GM12872 (cell line): ENCODE measurements around the gene ZMYND10.
A peak's percentile ranks its signal among the peaks of the same experiment; 100 is the strongest.

Source experiments
- TF ChIP-seq, protein P1 (sequence below): IDR thresholded peaks from 3 replicates; pipeline ENCODE4 v1.5.1; 2011; ENCODE audit warnings: low read depth, mild to moderate bottlenecking, low read length, moderate library complexity; ENCODE audit not compliant: insufficient read depth

ZMYND10 gene

DNA sequence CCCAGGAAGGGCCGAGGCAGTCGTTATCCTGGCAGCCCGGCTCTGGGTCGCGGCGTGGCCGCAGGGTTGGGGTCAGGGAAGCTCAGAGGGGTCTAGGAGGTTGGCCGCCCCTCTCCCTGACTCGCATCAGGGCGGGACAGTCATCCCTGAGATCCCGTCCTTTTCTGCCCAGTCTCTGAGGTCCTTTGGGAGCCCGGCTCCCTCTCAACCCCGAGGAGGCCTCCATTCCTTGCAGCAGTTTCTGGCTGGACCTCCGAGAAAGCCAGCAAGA, 23.5 kb downstream of the ZMYND10 start:
- TF ChIP-seq, protein P1, sequence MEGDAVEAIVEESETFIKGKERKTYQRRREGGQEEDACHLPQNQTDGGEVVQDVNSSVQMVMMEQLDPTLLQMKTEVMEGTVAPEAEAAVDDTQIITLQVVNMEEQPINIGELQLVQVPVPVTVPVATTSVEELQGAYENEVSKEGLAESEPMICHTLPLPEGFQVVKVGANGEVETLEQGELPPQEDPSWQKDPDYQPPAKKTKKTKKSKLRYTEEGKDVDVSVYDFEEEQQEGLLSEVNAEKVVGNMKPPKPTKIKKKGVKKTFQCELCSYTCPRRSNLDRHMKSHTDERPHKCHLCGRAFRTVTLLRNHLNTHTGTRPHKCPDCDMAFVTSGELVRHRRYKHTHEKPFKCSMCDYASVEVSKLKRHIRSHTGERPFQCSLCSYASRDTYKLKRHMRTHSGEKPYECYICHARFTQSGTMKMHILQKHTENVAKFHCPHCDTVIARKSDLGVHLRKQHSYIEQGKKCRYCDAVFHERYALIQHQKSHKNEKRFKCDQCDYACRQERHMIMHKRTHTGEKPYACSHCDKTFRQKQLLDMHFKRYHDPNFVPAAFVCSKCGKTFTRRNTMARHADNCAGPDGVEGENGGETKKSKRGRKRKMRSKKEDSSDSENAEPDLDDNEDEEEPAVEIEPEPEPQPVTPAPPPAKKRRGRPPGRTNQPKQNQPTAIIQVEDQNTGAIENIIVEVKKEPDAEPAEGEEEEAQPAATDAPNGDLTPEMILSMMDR: no peak

DNA sequence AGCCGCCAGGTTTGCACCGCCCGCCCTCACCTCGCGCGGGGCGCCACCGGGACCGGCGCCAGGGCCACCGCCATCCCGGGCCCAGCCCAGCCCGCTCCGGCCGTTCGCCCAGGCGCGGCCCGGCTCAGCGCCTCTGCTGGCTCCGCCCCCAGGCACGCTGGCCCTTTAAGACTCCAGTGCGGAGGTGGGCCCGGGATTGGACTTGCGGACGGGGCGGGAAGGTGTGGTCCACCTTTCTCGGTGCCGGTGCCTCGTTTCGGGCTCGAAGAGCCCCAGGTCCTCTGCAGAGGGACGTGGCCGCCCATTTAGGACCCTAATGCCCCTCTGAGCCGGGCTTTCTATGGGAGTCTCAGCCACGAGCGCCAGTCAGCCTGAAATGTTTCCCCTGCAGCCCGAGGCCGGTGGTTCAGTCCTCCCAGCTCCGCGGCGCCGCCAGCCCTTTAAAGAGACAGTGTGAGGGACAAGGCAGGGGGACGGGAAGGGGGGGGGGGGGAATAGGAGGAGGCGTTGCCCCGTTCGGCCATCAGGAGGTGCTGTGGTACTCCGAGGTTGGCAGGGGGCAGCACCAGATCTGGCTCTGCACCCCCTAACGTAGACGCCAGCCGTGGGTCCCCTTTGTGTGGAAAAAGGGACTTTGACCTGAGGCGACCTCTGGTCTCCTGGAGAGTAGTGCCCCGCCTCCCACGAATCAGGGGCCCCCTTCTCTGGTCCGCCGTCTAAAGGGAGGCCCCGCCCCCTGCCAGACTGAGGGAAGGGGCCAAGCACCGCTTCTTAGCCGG, 24.0 kb downstream of the ZMYND10 start:
- TF ChIP-seq, protein P1: peak; percentile 82

DNA sequence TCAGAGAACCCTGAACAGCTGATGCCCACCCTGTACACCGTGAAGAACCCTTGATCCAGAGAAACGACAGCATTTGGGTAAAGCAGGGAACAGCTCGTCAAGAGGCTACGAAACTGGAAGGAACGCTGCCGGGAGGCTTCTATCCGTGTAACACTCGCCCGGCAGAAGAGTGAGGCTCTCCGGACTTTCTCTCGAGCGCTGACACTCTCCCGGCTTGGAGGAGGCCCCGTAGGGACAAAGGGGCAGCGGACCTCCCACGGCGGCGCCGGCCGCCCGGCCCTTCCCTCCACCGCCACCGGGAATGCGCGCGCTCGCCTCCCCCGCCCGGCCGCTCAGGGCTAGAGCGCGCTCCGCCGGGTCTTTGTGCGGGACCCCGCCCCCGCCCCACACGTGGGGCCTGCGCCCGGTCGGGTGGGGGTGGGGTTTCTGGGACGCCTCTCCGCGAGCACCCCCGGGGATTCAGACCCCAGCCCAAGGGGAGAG, 24.6 kb downstream of the ZMYND10 start:
- TF ChIP-seq, protein P1: no peak

DNA sequence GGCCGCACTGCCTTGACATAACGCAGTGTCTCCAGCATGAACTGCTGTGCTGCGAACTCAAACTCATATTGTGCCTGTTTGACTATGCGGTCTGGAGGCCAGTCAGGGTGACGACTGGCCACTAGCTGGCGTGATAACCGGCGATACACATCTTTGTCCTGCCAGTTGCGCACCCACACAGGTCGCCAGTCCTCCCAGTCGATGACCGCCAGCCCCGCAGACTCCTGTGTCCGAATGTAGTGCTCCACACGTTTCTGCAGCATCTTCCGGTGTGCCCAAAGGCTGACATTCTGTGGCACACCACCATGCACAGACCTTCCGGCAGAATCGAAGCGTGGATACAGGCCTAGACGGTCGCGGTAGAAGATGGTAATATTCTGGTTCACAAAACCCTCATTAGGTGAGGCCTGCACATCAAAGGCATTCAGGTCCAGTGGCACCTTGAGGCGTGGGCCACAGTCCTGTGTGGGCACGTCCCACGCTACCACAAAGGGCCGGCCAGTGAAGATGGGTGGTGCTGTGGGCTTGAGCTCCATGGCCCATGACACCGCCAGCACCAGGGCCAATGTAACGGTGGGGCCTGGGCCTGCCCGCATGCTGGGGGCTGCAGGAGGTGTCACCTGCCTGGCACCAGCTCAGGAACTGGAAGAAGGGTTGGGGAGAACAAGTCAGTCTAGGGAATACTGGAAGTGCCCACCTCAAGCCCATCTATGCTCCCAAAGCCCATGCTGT, 25.5 kb downstream of the ZMYND10 start:
- TF ChIP-seq, protein P1: no peak

DNA sequence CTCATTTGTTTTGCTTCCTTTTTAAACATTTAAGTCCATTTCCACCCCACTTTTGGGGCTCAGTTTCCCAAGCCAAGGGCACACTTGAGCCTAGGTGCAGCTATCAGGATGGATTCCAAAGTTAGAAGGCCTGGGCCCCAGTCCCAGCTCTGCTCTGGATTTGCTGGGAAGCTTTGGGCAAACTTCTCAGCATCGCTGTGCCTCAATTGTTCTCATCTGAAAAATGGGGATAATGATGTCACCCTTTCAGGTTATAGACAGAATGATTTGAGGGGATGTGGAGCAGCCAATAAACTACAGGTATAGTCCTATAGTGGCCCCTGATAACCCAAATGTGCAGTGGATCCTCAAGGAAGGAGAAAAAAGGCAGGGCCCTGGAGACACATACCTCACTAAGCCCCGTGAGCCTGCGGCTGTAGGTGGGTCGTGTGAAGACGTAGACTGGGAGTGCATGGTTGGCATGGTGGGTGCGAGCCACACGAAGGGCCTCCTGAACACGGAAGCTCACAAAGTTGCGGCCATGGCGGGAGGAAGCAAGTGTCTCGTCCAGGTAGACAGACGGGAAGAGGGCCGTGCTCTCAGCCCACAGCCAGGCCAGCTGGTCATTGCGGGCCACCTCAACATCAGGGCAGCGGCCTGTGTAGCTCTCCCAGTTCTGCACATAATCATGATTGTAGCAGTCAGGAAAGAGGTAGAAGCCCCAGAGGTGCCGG, 26.2 kb downstream of the ZMYND10 start:
- TF ChIP-seq, protein P1: no peak

DNA sequence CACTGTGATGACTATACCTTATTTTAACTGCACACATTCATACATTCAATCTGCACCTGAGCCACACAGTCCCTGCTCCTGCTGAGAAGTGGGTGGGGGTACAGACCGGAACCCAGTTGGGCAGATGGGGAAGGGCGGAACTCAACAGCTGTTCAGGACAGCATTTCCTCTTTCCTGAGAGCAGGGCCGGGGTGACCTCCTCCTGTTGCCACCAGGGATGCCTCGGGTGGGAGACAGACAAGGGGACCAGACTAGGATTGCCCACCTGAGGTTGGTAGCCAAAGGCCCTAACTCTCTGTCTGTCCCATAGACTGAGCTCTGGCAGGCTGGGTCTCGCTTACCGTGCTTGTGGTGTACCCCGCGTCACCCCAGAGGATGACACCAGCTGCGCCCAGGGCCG, 26.9 kb downstream of the ZMYND10 start:
- TF ChIP-seq, protein P1: no peak

DNA sequence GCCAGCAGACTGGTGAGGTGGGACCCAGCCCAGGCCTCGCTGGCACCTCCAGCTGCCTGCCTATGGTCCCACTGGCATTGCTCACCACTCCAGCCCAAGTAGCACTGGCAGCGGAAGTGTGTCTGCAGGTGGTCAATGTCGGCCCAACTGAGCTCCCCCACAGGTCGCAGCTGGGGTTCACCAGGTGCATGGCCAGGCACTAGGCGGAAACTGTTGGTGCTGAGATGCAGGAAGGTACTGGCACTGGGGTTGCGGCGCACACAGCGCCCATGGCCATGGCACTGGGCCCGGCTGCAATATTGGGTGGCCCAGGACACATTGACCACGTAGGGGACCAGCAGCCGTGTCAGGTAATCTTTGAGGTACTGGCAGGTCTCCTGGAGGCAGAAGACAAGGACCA, 27.4 kb downstream of the ZMYND10 start:
- TF ChIP-seq, protein P1: no peak
